Spleen (tissue), 11 donors: ENCODE measurements around the gene KRT13. TPM values are rescaled to one million over a fixed set of nuclear protein-coding genes. Genes with fewer than 3 reads are reported as not detected.

Experiments used
- DNase-seq: peaks from one replicate; pipeline ENCODE4 v3.0.0-alpha.2; 2020
- H3K27ac ChIP-seq, 8 donors: fragments of 200-600 bp; sonication (generic) in 7 of 8; 1 replicate in 4 of 8; 2 replicates in 4 of 8; pipeline versions ENCODE4 v1.5.0 to v1.8.0; 2016 to 2021; ENCODE audit warnings: inconsistent platforms in 4 of 8, mild to moderate bottlenecking in 4 of 8, moderate library complexity in 1 of 8
- H3K27me3 ChIP-seq, 7 donors: fragments of 200-600 bp; sonication (generic) in 6 of 7; replicated peaks in 1 of 7; 1 replicate in 4 of 7; 2 replicates in 3 of 7; pipeline versions ENCODE4 v1.5.0 to v1.8.0; 2016 to 2021; ENCODE audit warnings: inconsistent platforms in 3 of 7, mild to moderate bottlenecking in 1 of 7
- H3K36me3 ChIP-seq, 6 donors: fragments of 200-600 bp; sonication (generic) in 5 of 6; 1 replicate in 4 of 6; 2 replicates in 2 of 6; pipeline versions ENCODE4 v1.5.0 to v1.8.0; 2016 to 2021; ENCODE audit warnings: inconsistent platforms in 2 of 6
- H3K4me1 ChIP-seq, 6 donors: fragments of 200-600 bp; sonication (generic) in 5 of 6; 1 replicate in 3 of 6; 2 replicates in 3 of 6; pipeline versions ENCODE4 v1.5.0 to v1.8.0; 2016 to 2021; ENCODE audit warnings: inconsistent platforms in 3 of 6
- H3K4me3 ChIP-seq, 8 donors: fragments of 200-600 bp; sonication (generic) in 7 of 8; 1 replicate in 4 of 8; 2 replicates in 4 of 8; pipeline versions ENCODE4 v1.5.0 to v1.8.0; 2016 to 2021; ENCODE audit warnings: inconsistent platforms in 4 of 8, mild to moderate bottlenecking in 4 of 8, moderate library complexity in 2 of 8
- H3K9me3 ChIP-seq, 8 donors: fragments of 200-600 bp; sonication (generic) in 7 of 8; 1 replicate in 4 of 8; 2 replicates in 4 of 8; pipeline versions ENCODE4 v1.5.0 to v1.8.0; 2016 to 2021; ENCODE audit warnings: inconsistent platforms in 4 of 8
- POLR2A ChIP-seq, 3 donors: fragments of 450-650 bp; IDR thresholded peaks; one replicate each; pipeline ENCODE4 v1.5.1; 2017; ENCODE audit warnings: antibody characterized with exemption in 3 of 3, mild to moderate bottlenecking in 1 of 3
- POLR2AphosphoS5 ChIP-seq, 3 donors: sonication (generic); formaldehyde crosslinking; IDR thresholded peaks; one replicate each; pipeline ENCODE4 v1.5.1; 2017; ENCODE audit warnings: antibody characterized with exemption in 3 of 3
- WGBS, 5 donors: extraction: QIAGEN DNeasy Blood & Tissue Kit in 3 of 5; methylation state at CpG; one replicate each; pipeline versions ENCODE4 v1.1.5 to v1.1.7; 2013 to 2018; 5-methylcytosine and 5-hydroxymethylcytosine counted together
- intact Hi-C: fragments of 100-400 bp; cut with DNase I; formaldehyde crosslinking; loops from one replicate; pipeline ENCODE4 v1.15.0; 2023; ENCODE audit warnings: low total_unique reads
- polyA plus RNA-seq, 3 donors: library from polyadenylated mRNA; stranded (reverse); fragments of 200-250 nt; gene quantifications; one replicate each; pipeline ENCODE4 v1.2.1, GENCODE V29; 2013
- total RNA-seq, 7 donors: library from RNA; depleted of rRNA in 3 of 7; stranded (reverse); fragments of >200 nt in 3 of 7; fragmentation: NEBNext Ultra II Directional in 4 of 7; extraction: Animal tissue kit (Norgen Biotek cat#: 25700) in 4 of 7; gene quantifications; one replicate each; pipeline versions ENCODE4 v1.1.0 to v1.2.1, GENCODE V29; 2016 to 2021
- TF ChIP-seq, protein P1 (sequence below), 11 experiments: fragments of 200-600 bp in 7 of 11; fragments of 450-650 bp in 4 of 11; sonication (generic) in 4 of 11; IDR thresholded peaks in 8 of 11; conservative IDR thresholded peaks in 3 of 11; 1 replicate in 7 of 11; 2 replicates in 4 of 11; pipeline versions ENCODE4 v1.4.0 to v1.8.0; 2016 to 2021; ENCODE audit warnings: antibody characterized with exemption in 11 of 11, inconsistent platforms in 4 of 11, mild to moderate bottlenecking in 1 of 11
- donor health status: healthy with polysubstance abuse.
- donor health status: DM: no; HTN: no; CAD: no; lungs with moderate emphysema.
- donor health status: DM: no; HTN: no; CAD: no.
- donor health status: Bipolar disorder and iron deficiency.
- donor health status: healthy.
- donor health status: DM: no; HTN: no; CAD: no.
- donor health status: DM: yes; HTN: yes; CAD: no.

Gene KRT13
- total and polyA plus RNA-seq, 10 donors, result 1.6 to 26.4 (median 3.8) TPM; not detected in 7

- no peak overlapping the region for H3K27ac ChIP-seq
- H3K9me3 ChIP-seq, result no peaks in the 10 kb centered on the region
- H3K27me3 ChIP-seq, result peaks cover 0 to 2% (median 0%) of the 10 kb centered on the region in 7 donors
- no peak for DNase-seq
- WGBS, 5 donors, result 81 to 90% (median 86%) methylated on average over 4 of the region's 4 CpGs
- no peaks in the 10 kb centered on the region for H3K4me1 ChIP-seq
- H3K4me3 ChIP-seq, result no peak overlapping the region
- H3K36me3 ChIP-seq, result no peaks in the 10 kb centered on the region
- TF ChIP-seq POLR2A (IDR thresholded peaks at IDR 0.05) (no peak), POLR2AphosphoS5 (IDR thresholded peaks at IDR 0.05) (no peak)
- TF ChIP-seq, protein P1, sequence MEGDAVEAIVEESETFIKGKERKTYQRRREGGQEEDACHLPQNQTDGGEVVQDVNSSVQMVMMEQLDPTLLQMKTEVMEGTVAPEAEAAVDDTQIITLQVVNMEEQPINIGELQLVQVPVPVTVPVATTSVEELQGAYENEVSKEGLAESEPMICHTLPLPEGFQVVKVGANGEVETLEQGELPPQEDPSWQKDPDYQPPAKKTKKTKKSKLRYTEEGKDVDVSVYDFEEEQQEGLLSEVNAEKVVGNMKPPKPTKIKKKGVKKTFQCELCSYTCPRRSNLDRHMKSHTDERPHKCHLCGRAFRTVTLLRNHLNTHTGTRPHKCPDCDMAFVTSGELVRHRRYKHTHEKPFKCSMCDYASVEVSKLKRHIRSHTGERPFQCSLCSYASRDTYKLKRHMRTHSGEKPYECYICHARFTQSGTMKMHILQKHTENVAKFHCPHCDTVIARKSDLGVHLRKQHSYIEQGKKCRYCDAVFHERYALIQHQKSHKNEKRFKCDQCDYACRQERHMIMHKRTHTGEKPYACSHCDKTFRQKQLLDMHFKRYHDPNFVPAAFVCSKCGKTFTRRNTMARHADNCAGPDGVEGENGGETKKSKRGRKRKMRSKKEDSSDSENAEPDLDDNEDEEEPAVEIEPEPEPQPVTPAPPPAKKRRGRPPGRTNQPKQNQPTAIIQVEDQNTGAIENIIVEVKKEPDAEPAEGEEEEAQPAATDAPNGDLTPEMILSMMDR (IDR thresholded peaks at IDR 0.05 in 8 of 11, conservative IDR thresholded peaks at IDR 0.05 in 3 of 11), result no peak
- intact Hi-C loops, result no loop called here
Observed at GRCh38 chr17:41457676-41458075, 47.7 kb downstream of the KRT13 start.

- Histone ChIP-seq H3K9me3 (peaks cover 0 to 3% (median 0%) of the 10 kb centered on the region in 8 donors), H3K4me3 (no peak overlapping the region), H3K27ac (no peak overlapping the region), H3K27me3 (peaks cover 0 to 2% (median 0%) of the 10 kb centered on the region in 7 donors), H3K36me3 (no peaks in the 10 kb centered on the region), H3K4me1 (no peaks in the 10 kb centered on the region)
- DNase-seq, result no peak
- intact Hi-C loops, result no loop called here
- no peak for TF ChIP-seq POLR2A (IDR thresholded peaks at IDR 0.05)
- TF ChIP-seq, protein P1 (IDR thresholded peaks at IDR 0.05 in 8 of 11, conservative IDR thresholded peaks at IDR 0.05 in 3 of 11), result no peak
- no peak for TF ChIP-seq POLR2AphosphoS5 (IDR thresholded peaks at IDR 0.05)
- 76 to 92% (median 82%) methylated on average over 3 of the region's 3 CpGs for WGBS, 5 donors
Observed at GRCh38 chr17:41456204-41456603, 49.2 kb downstream of the KRT13 start.

DNA sequence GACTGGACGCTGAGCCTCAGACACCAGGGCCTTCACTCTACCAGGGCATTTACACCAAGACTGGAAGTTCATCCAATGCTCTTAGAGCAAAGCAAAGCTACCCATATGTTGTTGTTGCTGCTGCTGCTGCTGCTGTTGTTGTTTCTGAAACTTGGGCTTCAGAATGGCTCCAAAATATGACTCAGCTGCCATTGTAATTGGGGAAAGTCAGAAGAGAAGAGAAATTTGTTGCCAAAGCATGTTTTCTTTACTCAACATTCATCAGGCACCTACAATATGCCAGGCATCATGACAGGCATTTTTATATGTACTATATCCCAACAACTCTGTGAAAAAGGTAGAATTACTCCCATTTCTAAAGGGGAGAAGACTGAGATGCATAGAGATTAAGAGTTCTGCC lies 50.2 kb downstream of the KRT13 start:
- no peaks in the 10 kb centered on the region for H3K4me1 ChIP-seq
- DNase-seq, result no peak
- WGBS, 5 donors, result 81 to 100% (median 89%) methylated on average over 1 of the region's 1 CpG
- TF ChIP-seq POLR2AphosphoS5 (IDR thresholded peaks at IDR 0.05), result no peak
- TF ChIP-seq, protein P1 (IDR thresholded peaks at IDR 0.05 in 8 of 11, conservative IDR thresholded peaks at IDR 0.05 in 3 of 11), result no peak
- TF ChIP-seq POLR2A (IDR thresholded peaks at IDR 0.05), result no peak
- H3K4me3 ChIP-seq, result no peak overlapping the region
- H3K27ac ChIP-seq, result no peak overlapping the region
- peaks cover 0 to 4% (median 0%) of the 10 kb centered on the region in 8 donors for H3K9me3 ChIP-seq
- intact Hi-C loops, result no loop called here
- no peaks in the 10 kb centered on the region for H3K36me3 ChIP-seq
- H3K27me3 ChIP-seq, result peaks cover 0 to 2% (median 0%) of the 10 kb centered on the region in 7 donors

DNA sequence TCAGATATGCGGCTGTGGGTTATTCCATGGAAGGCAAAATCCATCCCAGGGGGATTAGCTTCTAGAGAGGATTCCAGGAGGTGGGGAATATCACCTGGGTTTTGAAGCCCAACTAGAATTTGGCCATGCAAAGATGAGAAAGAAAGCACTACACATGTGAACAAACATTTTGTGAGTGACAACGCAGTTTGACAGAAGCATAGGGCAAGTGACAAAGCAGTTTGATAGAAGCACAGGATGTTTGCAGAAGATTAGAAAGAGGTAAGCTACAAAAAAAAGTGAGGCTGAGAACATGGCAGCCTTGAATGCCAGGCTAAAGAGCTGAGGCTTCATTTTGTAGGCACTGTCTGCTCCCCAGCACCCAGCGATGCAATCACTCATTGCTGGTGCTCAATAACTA lies 52.3 kb downstream of the KRT13 start:
- peaks cover 0 to 6% (median 0%) of the 10 kb centered on the region in 7 donors for H3K27me3 ChIP-seq
- intact Hi-C loops, result no loop called here
- 77 to 94% (median 88%) methylated on average over 3 of the region's 3 CpGs for WGBS, 5 donors

More for the DNA sequence above, 52.3 kb downstream of the KRT13 start:
- no peak for DNase-seq
- Histone ChIP-seq H3K9me3 (peaks cover 0 to 4% (median 0%) of the 10 kb centered on the region in 8 donors), H3K36me3 (no peaks in the 10 kb centered on the region), H3K4me3 (no peak overlapping the region), H3K4me1 (no peaks in the 10 kb centered on the region), H3K27ac (no peak overlapping the region)
- no peak for TF ChIP-seq POLR2A (IDR thresholded peaks at IDR 0.05)
- TF ChIP-seq, protein P1 (IDR thresholded peaks at IDR 0.05 in 8 of 11, conservative IDR thresholded peaks at IDR 0.05 in 3 of 11), result no peak
- no peak for TF ChIP-seq POLR2AphosphoS5 (IDR thresholded peaks at IDR 0.05)
